ENCODE measurements around the gene OLFML2A. TPM values are rescaled to one million over a fixed set of nuclear protein-coding genes. Genes with fewer than 3 reads are reported as not detected.

Gene OLFML2A
- total and polyA plus RNA-seq, 2 donors (not counting 1 experiment from before 2014, with no cell fraction given), result 2.7 to 33.7 TPM

DNA sequence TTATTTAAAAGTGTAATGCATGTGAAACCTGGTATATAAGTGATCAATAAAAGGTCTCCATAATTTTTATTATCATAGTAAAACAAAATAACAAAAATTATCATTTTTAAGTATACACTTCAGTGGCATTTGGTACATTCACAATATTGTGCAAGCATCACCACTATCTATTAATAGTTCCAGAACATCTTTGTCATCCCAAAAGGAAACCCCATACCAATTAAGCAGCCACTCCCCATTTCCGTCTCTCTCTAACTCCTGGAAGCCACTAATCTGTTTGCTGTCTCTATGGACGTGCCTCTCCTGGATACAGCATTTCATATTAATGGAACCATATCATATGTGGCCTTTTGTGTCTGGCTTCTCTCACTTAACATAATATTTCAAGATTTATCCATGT lies 7.6 kb downstream of the OLFML2A start:
- peak in 1 of 2 donors; percentile 55 for DNase-seq (ENCODE audit: low read depth in 2 of 2)
- Histone ChIP-seq H3K27me3 (ENCODE audit: control insufficient read depth, insufficient read depth, low read length) (no peaks in the 10 kb centered on the region), H3K79me2 (ENCODE audit: control insufficient read depth, insufficient read depth, low read length) (no peaks in the 10 kb centered on the region), H4K20me1 (ENCODE audit: control insufficient read depth, extremely low read depth, insufficient read depth, low read length) (no peaks in the 10 kb centered on the region), H3K4me3 (replicated peaks in 1 of 4; ENCODE audit: control extremely low read depth in 1 of 4, insufficient read depth in 1 of 4, low read depth in 3 of 4, low read length in 4 of 4) (no peak overlapping the region), H3K4me1 (ENCODE audit: control insufficient read depth, extremely low read depth, insufficient read depth, low read length) (peaks cover 9% of the 10 kb centered on the region), H2AFZ (ENCODE audit: low read length) (no peak overlapping the region), H3K36me3 (ENCODE audit: control insufficient read depth, insufficient read depth, low read length) (no peaks in the 10 kb centered on the region), H3K9me3 (ENCODE audit: control insufficient read depth, insufficient read depth, low read depth, low read length) (no peaks in the 10 kb centered on the region), H3K4me2 (ENCODE audit: extremely low read depth, insufficient read depth, low read length) (no peak overlapping the region), H3K9ac (ENCODE audit: insufficient read depth, low read length) (no peak overlapping the region), H3K27ac (ENCODE audit: insufficient read depth, low read length) (no peak overlapping the region)
- no peak for TF ChIP-seq EZH2 (IDR thresholded peaks at IDR 0.05; ENCODE audit: low read length, missing control alignments)

DNA sequence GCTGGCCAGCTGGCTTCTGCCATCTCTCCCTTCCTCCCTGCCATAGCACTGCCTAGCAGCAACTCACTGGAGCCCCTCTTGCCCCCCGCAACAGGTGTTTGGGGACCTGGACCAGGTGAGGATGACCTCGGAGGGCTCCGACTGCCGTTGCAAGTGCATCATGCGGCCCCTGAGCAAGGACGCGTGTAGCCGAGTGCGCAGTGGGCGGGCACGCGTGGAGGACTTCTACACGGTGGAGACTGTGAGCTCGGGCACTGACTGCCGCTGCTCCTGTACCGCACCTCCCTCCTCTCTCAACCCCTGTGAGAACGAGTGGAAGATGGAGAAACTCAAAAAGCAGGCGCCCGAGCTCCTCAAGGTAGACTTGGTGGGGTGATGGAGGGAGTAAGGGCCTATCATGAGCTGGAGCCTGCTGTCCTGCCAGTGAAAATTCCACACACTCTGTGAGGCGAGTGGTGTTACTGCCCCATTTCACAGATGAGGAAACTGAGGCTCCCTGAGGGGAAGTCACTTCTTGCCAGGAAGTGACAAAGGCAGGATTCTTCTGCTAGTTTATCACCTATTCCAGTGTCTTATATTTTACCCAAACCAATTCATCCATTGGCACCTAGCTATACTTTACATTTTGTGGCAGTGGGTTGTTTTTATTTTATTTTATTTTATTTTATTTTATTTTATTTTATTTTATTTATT lies 10.1 kb downstream of the OLFML2A start:
- H3K27ac ChIP-seq (ENCODE audit: insufficient read depth, low read length), result no peak overlapping the region
- H2AFZ ChIP-seq (ENCODE audit: low read length), result no peak overlapping the region
- H3K79me2 ChIP-seq (ENCODE audit: control insufficient read depth, insufficient read depth, low read length), result no peaks in the 10 kb centered on the region
- no peak overlapping the region for H3K4me3 ChIP-seq (replicated peaks in 1 of 4; ENCODE audit: control extremely low read depth in 1 of 4, insufficient read depth in 1 of 4, low read depth in 3 of 4, low read length in 4 of 4)
- no peak for DNase-seq (ENCODE audit: low read depth in 2 of 2)
- no peaks in the 10 kb centered on the region for H3K27me3 ChIP-seq (ENCODE audit: control insufficient read depth, insufficient read depth, low read length)
- no peaks in the 10 kb centered on the region for H3K4me1 ChIP-seq (ENCODE audit: control insufficient read depth, extremely low read depth, insufficient read depth, low read length)
- no peak overlapping the region for H3K4me2 ChIP-seq (ENCODE audit: extremely low read depth, insufficient read depth, low read length)
- TF ChIP-seq EZH2 (IDR thresholded peaks at IDR 0.05; ENCODE audit: low read length, missing control alignments), result no peak
- TF ChIP-seq, protein P1, sequence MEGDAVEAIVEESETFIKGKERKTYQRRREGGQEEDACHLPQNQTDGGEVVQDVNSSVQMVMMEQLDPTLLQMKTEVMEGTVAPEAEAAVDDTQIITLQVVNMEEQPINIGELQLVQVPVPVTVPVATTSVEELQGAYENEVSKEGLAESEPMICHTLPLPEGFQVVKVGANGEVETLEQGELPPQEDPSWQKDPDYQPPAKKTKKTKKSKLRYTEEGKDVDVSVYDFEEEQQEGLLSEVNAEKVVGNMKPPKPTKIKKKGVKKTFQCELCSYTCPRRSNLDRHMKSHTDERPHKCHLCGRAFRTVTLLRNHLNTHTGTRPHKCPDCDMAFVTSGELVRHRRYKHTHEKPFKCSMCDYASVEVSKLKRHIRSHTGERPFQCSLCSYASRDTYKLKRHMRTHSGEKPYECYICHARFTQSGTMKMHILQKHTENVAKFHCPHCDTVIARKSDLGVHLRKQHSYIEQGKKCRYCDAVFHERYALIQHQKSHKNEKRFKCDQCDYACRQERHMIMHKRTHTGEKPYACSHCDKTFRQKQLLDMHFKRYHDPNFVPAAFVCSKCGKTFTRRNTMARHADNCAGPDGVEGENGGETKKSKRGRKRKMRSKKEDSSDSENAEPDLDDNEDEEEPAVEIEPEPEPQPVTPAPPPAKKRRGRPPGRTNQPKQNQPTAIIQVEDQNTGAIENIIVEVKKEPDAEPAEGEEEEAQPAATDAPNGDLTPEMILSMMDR (conservative IDR thresholded peaks at IDR 0.05 in 1 of 2, IDR thresholded peaks at IDR 0.05 in 1 of 2; ENCODE audit: low read depth in 1 of 2, low read length in 2 of 2), result no peak
- H3K9me3 ChIP-seq (ENCODE audit: control insufficient read depth, insufficient read depth, low read depth, low read length), result no peaks in the 10 kb centered on the region
- no peaks in the 10 kb centered on the region for H3K36me3 ChIP-seq (ENCODE audit: control insufficient read depth, insufficient read depth, low read length)
- no peak overlapping the region for H3K9ac ChIP-seq (ENCODE audit: insufficient read depth, low read length)
- H4K20me1 ChIP-seq (ENCODE audit: control insufficient read depth, extremely low read depth, insufficient read depth, low read length), result no peaks in the 10 kb centered on the region

DNA sequence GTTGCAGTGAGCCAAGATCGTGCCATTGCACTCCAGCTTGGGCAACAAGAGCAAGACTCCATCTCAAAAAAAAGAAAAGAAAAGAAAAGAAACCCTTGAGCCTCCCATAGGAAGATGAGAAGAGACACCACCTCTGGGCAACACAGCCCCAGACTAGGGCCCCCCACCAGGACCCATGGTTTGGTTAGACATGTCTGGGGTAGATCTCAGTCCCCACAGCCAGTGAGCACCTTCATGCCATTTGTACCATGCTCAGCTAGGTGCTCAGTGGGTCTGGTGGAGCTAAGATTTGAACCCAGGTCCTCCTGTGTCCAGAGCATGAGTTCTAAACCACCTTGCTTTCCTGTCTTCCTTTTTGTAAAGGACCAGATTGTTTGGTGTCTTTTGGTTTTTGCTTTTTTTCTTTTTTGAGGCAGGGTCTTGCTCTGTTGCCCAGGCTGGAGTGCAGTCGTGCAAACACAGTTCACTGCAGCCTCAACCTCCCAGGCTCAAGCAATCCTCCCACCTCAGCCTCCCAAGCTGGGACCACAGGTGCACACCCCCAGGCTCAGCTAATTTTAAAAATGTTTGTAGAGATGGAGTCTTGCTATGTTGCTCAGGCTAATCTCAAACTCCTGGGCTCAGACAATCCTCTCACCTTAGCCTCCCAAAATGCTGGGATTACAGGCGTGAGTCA lies 11.7 kb downstream of the OLFML2A start:
- no peak overlapping the region for H3K4me3 ChIP-seq (replicated peaks in 1 of 4; ENCODE audit: control extremely low read depth in 1 of 4, insufficient read depth in 1 of 4, low read depth in 3 of 4, low read length in 4 of 4)

More for the DNA sequence above, 11.7 kb downstream of the OLFML2A start:
- Histone ChIP-seq H3K4me1 (ENCODE audit: control insufficient read depth, extremely low read depth, insufficient read depth, low read length) (no peaks in the 10 kb centered on the region), H3K9ac (ENCODE audit: insufficient read depth, low read length) (no peak overlapping the region), H3K79me2 (ENCODE audit: control insufficient read depth, insufficient read depth, low read length) (no peaks in the 10 kb centered on the region), H2AFZ (ENCODE audit: low read length) (no peak overlapping the region), H4K20me1 (ENCODE audit: control insufficient read depth, extremely low read depth, insufficient read depth, low read length) (no peaks in the 10 kb centered on the region), H3K27ac (ENCODE audit: insufficient read depth, low read length) (no peak overlapping the region), H3K4me2 (ENCODE audit: extremely low read depth, insufficient read depth, low read length) (no peak overlapping the region), H3K27me3 (ENCODE audit: control insufficient read depth, insufficient read depth, low read length) (no peaks in the 10 kb centered on the region), H3K36me3 (ENCODE audit: control insufficient read depth, insufficient read depth, low read length) (no peaks in the 10 kb centered on the region), H3K9me3 (ENCODE audit: control insufficient read depth, insufficient read depth, low read depth, low read length) (no peaks in the 10 kb centered on the region)
- DNase-seq (ENCODE audit: low read depth in 2 of 2), result no peak
- TF ChIP-seq, protein P1 (conservative IDR thresholded peaks at IDR 0.05 in 1 of 2, IDR thresholded peaks at IDR 0.05 in 1 of 2; ENCODE audit: low read depth in 1 of 2, low read length in 2 of 2), result no peak
- no peak for TF ChIP-seq EZH2 (IDR thresholded peaks at IDR 0.05; ENCODE audit: low read length, missing control alignments)

Measured in fibroblast of lung (primary cell).